ENCODE measurements around the gene ATF2.

Gene ATF2

DNA sequence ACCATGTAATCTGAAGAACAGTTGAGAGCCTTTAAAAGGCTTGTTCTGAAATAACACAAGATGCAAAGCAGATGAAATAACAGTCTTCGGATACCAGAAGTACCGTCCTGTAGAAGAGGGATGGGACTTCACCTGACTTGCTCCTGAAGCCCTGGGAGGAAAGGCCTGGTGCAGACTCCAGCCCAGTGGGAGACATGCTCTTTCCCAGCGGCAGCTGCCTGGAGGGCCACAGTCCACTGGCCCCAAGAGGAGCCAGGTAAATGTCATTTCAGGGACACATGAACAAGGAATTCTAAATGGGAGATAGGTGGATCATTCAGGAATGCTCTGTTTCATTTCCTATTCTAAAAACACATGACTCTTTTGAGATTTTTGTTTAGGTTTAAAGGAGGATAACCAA is 140.2 kb downstream of the ATF2 start:
- in situ Hi-C loops (cut with HindIII; ENCODE audit: low sequenced_read_pairs), result no loop called here

DNA sequence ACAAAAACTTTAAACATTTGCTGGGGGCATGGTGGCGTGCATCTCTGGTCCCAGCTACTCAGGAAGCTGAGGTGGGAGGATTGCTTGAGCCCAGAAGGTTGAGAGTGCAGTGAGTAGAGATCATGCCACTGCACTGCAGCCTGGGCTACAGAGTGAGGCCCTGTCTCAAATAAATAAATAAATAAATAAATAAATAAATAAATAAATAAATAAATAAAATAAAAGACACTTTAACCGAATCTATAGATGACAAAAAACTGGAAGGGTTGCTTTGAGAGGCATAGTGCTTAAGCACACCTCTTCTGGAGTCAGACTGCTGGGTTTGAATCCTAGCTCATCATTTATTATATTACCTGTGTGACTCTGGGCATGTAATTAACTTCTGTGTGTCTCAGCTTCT is 141.6 kb downstream of the ATF2 start:
- in situ Hi-C loops (cut with HindIII; ENCODE audit: low sequenced_read_pairs), result no loop called here

DNA sequence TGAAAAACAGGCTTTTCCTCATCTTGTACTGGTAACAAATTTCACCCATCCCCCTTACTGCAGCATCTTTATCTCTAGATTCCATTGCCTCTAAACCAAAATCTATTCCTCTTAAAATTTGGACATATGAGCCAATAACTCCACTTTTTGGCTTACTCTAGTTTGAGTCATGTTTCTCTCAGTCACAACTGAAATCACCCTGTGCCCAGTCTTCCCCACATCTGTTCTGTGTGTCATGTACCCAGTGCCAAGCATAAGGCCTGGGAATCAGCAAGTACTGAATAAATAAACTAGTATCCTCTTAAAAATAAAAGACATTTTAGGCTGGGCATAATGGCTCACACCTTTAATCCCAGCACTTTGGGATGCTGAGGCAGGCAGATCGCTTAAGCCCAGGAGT is 142.1 kb downstream of the ATF2 start:
- in situ Hi-C loops (cut with HindIII; ENCODE audit: low sequenced_read_pairs), result no loop called here

DNA sequence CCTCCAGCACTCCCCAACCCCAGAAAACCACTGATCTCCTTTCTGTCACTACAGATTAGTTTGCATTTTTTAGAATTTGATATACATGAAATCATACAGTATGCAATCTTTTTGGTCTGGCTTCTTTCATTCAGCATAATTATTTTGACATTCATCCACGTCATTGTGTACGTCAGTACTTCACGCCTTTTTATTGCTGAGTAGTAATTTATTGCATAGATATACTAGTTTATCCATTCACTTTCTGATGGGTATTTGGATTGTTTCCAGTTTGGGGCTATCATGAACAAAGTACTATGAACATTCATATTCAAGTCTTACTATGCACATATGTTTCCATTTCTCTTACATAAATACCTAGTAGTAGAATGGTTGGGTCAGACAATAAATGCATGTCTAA is 142.8 kb downstream of the ATF2 start:
- in situ Hi-C loops (cut with HindIII; ENCODE audit: low sequenced_read_pairs), result no loop called here

DNA sequence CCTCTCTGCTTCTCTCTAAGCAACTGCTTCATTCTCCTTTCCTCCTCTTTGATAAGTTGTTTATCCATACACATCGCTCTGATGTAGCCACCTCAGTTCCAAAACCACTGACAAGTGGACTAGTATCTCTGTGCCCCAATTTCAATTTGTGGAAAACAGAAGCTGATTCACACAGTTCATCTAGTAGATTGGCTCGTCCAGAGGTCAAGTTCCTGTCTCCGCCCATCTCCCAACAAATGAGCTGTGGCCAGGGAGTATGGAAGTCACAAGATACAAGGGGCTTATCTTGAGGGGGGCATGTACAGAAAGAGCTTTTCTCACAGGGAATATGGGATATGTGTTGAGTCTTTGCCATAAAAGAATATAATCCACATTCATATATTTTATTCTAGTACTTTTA is 145.1 kb downstream of the ATF2 start:
- in situ Hi-C loops (cut with HindIII; ENCODE audit: low sequenced_read_pairs), result no loop called here

Measured in DLD1 (cell line).